ENCODE data around the gene SLC9A5.

DNA sequence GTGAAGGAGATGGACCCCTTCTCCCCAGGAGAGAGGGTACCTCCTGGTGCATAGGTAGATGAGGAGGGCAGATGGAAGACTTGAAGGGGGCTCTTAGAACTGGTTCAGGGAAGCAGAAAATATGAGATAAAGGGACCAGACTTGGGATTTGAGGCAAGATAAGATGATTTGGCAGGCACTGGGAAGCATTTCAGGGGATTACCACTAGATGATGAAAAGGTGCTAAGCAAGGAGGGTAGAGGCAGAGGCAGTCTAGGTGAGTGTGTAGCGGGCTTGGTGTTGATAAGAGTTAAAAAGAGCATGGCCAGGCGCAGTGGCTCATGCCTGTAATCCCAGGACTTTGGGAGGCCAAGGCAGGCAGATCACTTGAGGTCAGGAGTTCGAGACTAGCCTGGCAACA lies 14.4 kb downstream of the SLC9A5 start:
- TF ChIP-seq, protein P1, sequence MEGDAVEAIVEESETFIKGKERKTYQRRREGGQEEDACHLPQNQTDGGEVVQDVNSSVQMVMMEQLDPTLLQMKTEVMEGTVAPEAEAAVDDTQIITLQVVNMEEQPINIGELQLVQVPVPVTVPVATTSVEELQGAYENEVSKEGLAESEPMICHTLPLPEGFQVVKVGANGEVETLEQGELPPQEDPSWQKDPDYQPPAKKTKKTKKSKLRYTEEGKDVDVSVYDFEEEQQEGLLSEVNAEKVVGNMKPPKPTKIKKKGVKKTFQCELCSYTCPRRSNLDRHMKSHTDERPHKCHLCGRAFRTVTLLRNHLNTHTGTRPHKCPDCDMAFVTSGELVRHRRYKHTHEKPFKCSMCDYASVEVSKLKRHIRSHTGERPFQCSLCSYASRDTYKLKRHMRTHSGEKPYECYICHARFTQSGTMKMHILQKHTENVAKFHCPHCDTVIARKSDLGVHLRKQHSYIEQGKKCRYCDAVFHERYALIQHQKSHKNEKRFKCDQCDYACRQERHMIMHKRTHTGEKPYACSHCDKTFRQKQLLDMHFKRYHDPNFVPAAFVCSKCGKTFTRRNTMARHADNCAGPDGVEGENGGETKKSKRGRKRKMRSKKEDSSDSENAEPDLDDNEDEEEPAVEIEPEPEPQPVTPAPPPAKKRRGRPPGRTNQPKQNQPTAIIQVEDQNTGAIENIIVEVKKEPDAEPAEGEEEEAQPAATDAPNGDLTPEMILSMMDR (IDR thresholded peaks at IDR 0.05), result no peak
- TF ChIP-seq POLR2A (IDR thresholded peaks at IDR 0.05), result no peak

Data from ovary (tissue), 3 donors.